Kidney (tissue), 14 donors: ENCODE data around the gene DUOXA1. TPM values are rescaled to one million over a fixed set of nuclear protein-coding genes. Genes with fewer than 3 reads are reported as not detected.

Experiments
- DNase-seq, 5 donors: peaks; one replicate each; pipeline ENCODE4 v3.0.0-alpha.2; 2013 to 2020
- FAIRE-seq: peaks from 2 replicates; lab custom pipeline; 2012; peaks lifted over from hg19 to GRCh38; lab: Jason Lieb, UNC
- H3K27ac ChIP-seq, 2 donors: one replicate each; pipeline ENCODE4 v1.7.0; 2013; ENCODE audit warnings: low read depth in 2 of 2, low read length in 2 of 2, inconsistent platforms in 1 of 2
- H3K27me3 ChIP-seq: one replicate; pipeline ENCODE4 v1.7.1; 2013; ENCODE audit warnings: low read length, inconsistent platforms; ENCODE audit not compliant: control insufficient read depth, insufficient read depth
- H3K36me3 ChIP-seq, 3 donors: one replicate each; pipeline versions ENCODE4 v1.7.0 to v1.7.1; 2013; ENCODE audit warnings: low read length in 3 of 3, control low read depth in 1 of 3, inconsistent platforms in 1 of 3; ENCODE audit not compliant: insufficient read depth in 3 of 3, control insufficient read depth in 2 of 3
- H3K4me1 ChIP-seq, 3 donors: one replicate each; pipeline versions ENCODE4 v1.7.0 to v1.7.1; 2013; ENCODE audit warnings: low read length in 3 of 3, inconsistent platforms in 1 of 3, low read depth in 1 of 3; ENCODE audit not compliant: control insufficient read depth in 2 of 3, insufficient read depth in 2 of 3
- H3K4me3 ChIP-seq, 3 donors: one replicate each; pipeline versions ENCODE4 v1.7.0 to v1.8.1; 2013; ENCODE audit warnings: low read length in 3 of 3, control low read depth in 1 of 3, inconsistent platforms in 1 of 3
- H3K9ac ChIP-seq, 3 donors: one replicate each; pipeline versions ENCODE4 v1.7.0 to v1.7.1; 2013; ENCODE audit warnings: low read length in 3 of 3, control low read depth in 1 of 3, inconsistent platforms in 1 of 3
- H3K9me3 ChIP-seq, 3 donors: one replicate each; pipeline versions ENCODE4 v1.7.0 to v1.7.1; 2013; ENCODE audit warnings: low read length in 3 of 3, control low read depth in 1 of 3, inconsistent platforms in 1 of 3; ENCODE audit not compliant: control insufficient read depth in 2 of 3, insufficient read depth in 1 of 3
- intact Hi-C: fragments of 100-400 bp; cut with DNase I; formaldehyde crosslinking; loops from one replicate; pipeline ENCODE4 v1.11.1; 2022
- polyA plus RNA-seq: library from polyadenylated mRNA; stranded (reverse); fragments of 350-450 nt; fragmentation: Illumina TruSeq; extraction: RNeasy Lipid Tissue Mini Kit (QIAGEN cat#74804); gene quantifications from one replicate; pipeline ENCODE4 v1.2.3, GENCODE V29; 2014; ENCODE audit warnings: low read depth, low replicate concordance; ENCODE audit not compliant: insufficient read depth
- total RNA-seq: library from RNA; stranded (reverse); fragmentation: NEBNext Ultra II Directional; extraction: Animal tissue kit (Norgen Biotek cat#: 25700); gene quantifications from one replicate; pipeline ENCODE4 v1.2.1, GENCODE V29; 2021
- TF ChIP-seq, protein P1 (sequence below): IDR thresholded peaks from 3 replicates; pipeline ENCODE4 v1.5.1; 2012; ENCODE audit warnings: mild to moderate bottlenecking, moderate library complexity, borderline replicate concordance; ENCODE audit not compliant: insufficient read depth; ENCODE audit errors: extremely low read depth
- donor health status: control.
- donor health status: control.
- donor health status: control.
- donor health status: control.
- donor health status: control.
- donor health status: DM: yes; HTN: yes; CAD: no.
- donor health status: Normal renal cell carcinoma (clear cell type).

DUOXA1 gene
- total and polyA plus RNA-seq, 2 donors from 2014 or later = 0.52 to 1.4 TPM

DNA sequence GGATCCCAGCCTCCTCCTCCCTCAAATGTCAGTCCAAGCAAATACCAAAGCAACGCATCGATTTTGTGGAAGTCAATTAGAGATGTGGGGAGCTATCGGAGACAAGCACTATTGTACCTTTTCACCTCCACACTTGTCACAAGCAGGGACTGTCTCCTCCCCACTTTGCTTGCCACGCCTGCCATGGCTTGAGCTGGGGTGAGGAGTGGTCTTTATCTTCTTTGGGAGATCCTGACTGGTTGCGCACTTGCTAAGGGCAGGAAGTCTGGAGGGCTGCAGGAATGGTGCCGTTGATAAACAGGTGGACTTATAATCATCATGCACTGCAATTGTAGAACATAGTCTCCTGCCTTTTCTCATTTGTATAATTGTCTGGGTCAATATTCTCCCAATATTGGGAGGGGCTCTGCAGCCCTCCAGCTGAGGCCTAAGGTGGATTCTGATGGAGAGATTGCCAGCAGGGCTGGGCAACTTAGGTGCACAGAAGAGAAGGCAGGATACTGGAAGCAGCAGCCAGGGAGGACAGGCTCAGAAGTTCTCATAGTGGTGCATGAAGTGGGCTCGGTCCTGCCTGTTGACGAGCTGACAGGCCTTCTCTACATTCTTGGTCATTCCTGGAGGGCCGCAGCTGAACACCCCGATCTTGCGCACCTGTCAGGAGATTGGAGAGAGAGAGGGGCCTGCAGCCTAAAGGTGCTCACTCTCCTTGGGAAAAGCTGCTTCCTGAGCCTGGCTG, 35.9 kb downstream of the DUOXA1 start:
- DNase-seq (peak in 1 of 5 donors; percentile 24), FAIRE-seq (no peak)
- no peaks in the 10 kb centered on the region for H3K27me3 ChIP-seq
- no peaks in the 10 kb centered on the region for H3K4me1 ChIP-seq
- H3K36me3 ChIP-seq = no peaks in the 10 kb centered on the region
- intact Hi-C loops = no loop called here
- H3K9ac ChIP-seq = no peak overlapping the region
- TF ChIP-seq, protein P1, sequence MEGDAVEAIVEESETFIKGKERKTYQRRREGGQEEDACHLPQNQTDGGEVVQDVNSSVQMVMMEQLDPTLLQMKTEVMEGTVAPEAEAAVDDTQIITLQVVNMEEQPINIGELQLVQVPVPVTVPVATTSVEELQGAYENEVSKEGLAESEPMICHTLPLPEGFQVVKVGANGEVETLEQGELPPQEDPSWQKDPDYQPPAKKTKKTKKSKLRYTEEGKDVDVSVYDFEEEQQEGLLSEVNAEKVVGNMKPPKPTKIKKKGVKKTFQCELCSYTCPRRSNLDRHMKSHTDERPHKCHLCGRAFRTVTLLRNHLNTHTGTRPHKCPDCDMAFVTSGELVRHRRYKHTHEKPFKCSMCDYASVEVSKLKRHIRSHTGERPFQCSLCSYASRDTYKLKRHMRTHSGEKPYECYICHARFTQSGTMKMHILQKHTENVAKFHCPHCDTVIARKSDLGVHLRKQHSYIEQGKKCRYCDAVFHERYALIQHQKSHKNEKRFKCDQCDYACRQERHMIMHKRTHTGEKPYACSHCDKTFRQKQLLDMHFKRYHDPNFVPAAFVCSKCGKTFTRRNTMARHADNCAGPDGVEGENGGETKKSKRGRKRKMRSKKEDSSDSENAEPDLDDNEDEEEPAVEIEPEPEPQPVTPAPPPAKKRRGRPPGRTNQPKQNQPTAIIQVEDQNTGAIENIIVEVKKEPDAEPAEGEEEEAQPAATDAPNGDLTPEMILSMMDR = no peak
- H3K9me3 ChIP-seq = no peaks in the 10 kb centered on the region
- H3K4me3 ChIP-seq = no peak overlapping the region
- H3K27ac ChIP-seq = no peak overlapping the region

DNA sequence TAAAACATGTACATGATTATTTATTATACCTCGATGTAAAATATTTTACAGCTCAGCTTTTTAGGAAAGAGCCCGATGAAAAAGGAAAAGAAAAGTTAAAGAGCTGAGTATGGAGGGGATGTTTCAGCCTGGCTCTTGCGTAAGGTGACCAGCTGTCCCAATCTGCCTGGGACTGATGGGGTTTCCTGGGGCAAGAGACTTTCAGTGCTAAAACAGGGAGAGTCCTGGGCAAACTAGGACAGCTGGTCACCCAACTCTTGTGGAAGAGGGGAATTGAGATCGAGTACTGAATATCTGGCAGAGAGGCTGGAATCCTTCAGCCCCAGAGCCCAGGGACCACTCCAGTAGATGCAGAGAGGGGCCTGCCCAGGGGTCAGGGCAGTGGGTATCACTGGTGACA, 36.7 kb downstream of the DUOXA1 start:
- no peaks in the 10 kb centered on the region for H3K4me1 ChIP-seq
- DNase-seq = peak in 1 of 5 donors; percentile 10
- H3K27me3 ChIP-seq = no peaks in the 10 kb centered on the region
- no peak overlapping the region for H3K9ac ChIP-seq
- no peaks in the 10 kb centered on the region for H3K36me3 ChIP-seq
- TF ChIP-seq, protein P1 = no peak
- intact Hi-C loops = no loop called here
- no peaks in the 10 kb centered on the region for H3K9me3 ChIP-seq
- no peak overlapping the region for H3K4me3 ChIP-seq
- no peak for FAIRE-seq
- H3K27ac ChIP-seq = no peak overlapping the region

DNA sequence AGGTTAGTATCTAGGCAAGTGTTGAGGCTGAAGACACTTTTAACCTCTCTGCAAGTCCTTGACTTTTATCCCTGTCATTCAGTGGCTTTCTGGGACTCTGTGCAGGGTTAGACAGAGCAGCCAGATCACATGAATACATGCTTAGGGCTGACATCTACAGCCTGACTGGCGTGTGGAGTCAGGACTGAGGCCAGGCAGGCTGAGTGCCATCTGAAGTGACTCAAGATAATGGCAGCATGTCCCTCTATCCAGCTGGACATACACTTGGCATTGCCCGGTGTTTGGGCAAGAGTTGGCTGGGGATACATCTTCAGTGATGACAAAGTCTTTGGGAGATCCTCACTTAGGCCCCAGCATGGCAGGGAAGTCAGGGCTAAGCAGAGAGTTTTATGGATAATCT, 38.1 kb downstream of the DUOXA1 start:
- intact Hi-C loops = no loop called here
- no peak overlapping the region for H3K4me3 ChIP-seq
- no peak overlapping the region for H3K9ac ChIP-seq
- H3K36me3 ChIP-seq = no peaks in the 10 kb centered on the region
- H3K4me1 ChIP-seq = no peaks in the 10 kb centered on the region
- TF ChIP-seq, protein P1 = no peak
- DNase-seq = no peak
- no peaks in the 10 kb centered on the region for H3K27me3 ChIP-seq
- H3K9me3 ChIP-seq = no peaks in the 10 kb centered on the region
- no peak overlapping the region for H3K27ac ChIP-seq
- no peak for FAIRE-seq
